Naive B cell (primary cell): ENCODE measurements around the gene RANBP2. TPM values are rescaled to one million over a fixed set of nuclear protein-coding genes. Genes with fewer than 3 reads are reported as not detected.
"Not testable (repeated sequence)": the region's sequence is repeated elsewhere in the genome, so short reads cannot be mapped to it uniquely, and the experiment has no call there.

Source experiments
- ATAC-seq, 2 donors: fragments of 150-1000 bp; cut with Tn5 transposase; 2 replicates each; pipeline ENCODE4 v1.10.0; 2021; ENCODE audit warnings: low read depth in 2 of 2, mild to moderate bottlenecking in 2 of 2, moderate library complexity in 2 of 2
- DNase-seq: peaks from one replicate; pipeline ENCODE4 v3.0.0; 2022
- H3K27ac Mint-ChIP-seq, 6 donors: one replicate each; pipeline ENCODE4 v1.8.0; 2020 to 2022; ENCODE audit warnings: mild to moderate bottlenecking in 6 of 6, mixed read lengths in 6 of 6, moderate library complexity in 5 of 6, inconsistent platforms in 2 of 6
- H3K27me3 Mint-ChIP-seq, 3 donors: one replicate each; pipeline ENCODE4 v1.8.0; 2021 to 2022; ENCODE audit warnings: mixed read lengths in 3 of 3, mild to moderate bottlenecking in 1 of 3
- H3K36me3 Mint-ChIP-seq, 2 donors: one replicate each; pipeline ENCODE4 v1.8.0; 2020 to 2022; ENCODE audit warnings: mixed read lengths in 2 of 2, inconsistent platforms in 1 of 2, mild to moderate bottlenecking in 1 of 2
- H3K4me1 Mint-ChIP-seq, 3 donors: one replicate each; pipeline ENCODE4 v1.8.0; 2020 to 2022; ENCODE audit warnings: mixed read lengths in 3 of 3, inconsistent platforms in 1 of 3, mild to moderate bottlenecking in 1 of 3, moderate library complexity in 1 of 3
- H3K4me3 Mint-ChIP-seq, 8 donors: one replicate each; pipeline ENCODE4 v1.8.0; 2020 to 2022; ENCODE audit warnings: mild to moderate bottlenecking in 8 of 8, mixed read lengths in 8 of 8, moderate library complexity in 8 of 8, inconsistent platforms in 2 of 8
- H3K9me3 Mint-ChIP-seq, 7 donors: one replicate each; pipeline ENCODE4 v1.8.0; 2020 to 2022; ENCODE audit warnings: mixed read lengths in 7 of 7, mild to moderate bottlenecking in 5 of 7, inconsistent platforms in 2 of 7, moderate library complexity in 1 of 7
- polyA plus RNA-seq, 6 donors: library from polyadenylated mRNA; unstranded; fragments of 300-500 nt; fragmentation: Illumina TruSeq; gene quantifications; one replicate each; pipeline ENCODE4 v1.2.3, GENCODE V29; 2021; ENCODE audit warnings: low read depth in 6 of 6

Gene RANBP2
- polyA plus RNA-seq, 6 donors from 2014 or later = 2.1 to 16.9 (median 13.6) TPM

DNA sequence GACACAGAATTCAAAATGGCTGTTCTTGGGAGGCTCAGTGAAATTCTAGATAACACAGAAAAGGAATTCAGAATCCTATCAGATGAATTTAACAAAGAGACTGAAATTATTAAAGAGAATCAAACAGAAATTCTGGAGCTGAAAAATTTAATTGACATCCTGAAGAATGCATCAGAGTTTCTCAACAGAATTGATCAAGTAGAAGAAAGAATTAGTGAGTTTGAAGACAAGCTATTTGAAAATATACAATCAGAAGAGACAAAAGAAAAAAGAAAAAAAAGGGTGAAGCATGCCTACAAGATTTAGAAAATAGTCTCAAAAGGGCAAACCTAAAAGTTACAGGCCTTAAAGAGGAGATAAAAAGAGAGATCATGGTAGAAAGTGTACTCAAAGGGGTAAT is 12.0 kb upstream of the RANBP2 start:
- peaks cover 6 to 22% (median 17%) of the 10 kb centered on the region in 7 donors for H3K9me3 Mint-ChIP-seq
- ATAC-seq = no peak
- DNase-seq = no peak
- no peak overlapping the region for H3K27ac Mint-ChIP-seq
- peaks cover 0 to 21% (median 6%) of the 10 kb centered on the region in 3 donors for H3K27me3 Mint-ChIP-seq
- no peak overlapping the region for H3K4me3 Mint-ChIP-seq
- no peaks in the 10 kb centered on the region for H3K4me1 Mint-ChIP-seq
- peaks cover 6 to 19% of the 10 kb centered on the region in 2 donors for H3K36me3 Mint-ChIP-seq

DNA sequence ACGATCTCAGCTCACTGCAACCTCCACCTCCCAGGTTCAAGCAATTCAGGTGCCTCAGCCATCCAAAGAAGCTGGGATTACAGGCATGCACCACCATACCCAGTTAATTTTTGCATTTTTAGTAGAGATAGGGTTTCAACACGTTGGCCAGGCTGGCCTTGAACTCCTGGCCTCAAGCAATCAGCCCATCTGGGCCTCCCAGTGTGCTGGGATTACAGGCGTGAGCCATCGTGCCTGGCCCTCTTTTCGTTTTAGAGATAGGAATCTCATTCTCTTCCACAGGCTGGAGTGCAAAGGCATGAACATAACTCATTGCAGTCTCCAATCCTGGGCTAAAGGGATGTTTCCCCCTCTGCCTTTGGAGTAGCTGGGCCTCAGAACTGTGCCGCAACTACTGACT is 2.3 kb upstream of the RANBP2 start:
- not testable (repeated sequence) for H3K27ac Mint-ChIP-seq, H3K27me3 Mint-ChIP-seq, ATAC-seq, H3K9me3 Mint-ChIP-seq, DNase-seq, H3K36me3 Mint-ChIP-seq
- Mint-ChIP-seq H3K4me3 (peak overlapping the region in 3 of 8 donors; percentile 25 to 53 (median 30)), H3K4me1 (peaks cover 7 to 21% (median 14%) of the 10 kb centered on the region in 3 donors)

DNA sequence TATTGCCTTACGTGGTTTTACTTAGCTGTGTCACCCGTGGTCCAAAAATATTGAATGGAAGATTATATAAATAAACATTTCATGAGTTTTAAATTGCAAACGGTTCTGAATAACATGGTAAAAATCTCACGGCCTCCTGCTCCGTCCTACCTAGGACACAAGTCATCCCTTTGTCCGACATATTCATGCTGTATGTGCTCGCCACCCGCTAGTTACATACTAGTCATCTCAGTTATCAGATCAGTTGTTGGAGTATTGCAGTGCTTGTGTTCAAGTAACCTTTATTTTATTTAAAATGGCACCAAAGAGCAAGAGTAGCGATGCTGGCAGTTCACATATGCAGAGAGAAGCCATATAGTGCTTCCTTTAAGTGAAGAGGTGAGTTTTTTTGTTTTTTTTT is 6.8 kb downstream of the RANBP2 start:
- not testable (repeated sequence) for H3K27me3 Mint-ChIP-seq

DNA sequence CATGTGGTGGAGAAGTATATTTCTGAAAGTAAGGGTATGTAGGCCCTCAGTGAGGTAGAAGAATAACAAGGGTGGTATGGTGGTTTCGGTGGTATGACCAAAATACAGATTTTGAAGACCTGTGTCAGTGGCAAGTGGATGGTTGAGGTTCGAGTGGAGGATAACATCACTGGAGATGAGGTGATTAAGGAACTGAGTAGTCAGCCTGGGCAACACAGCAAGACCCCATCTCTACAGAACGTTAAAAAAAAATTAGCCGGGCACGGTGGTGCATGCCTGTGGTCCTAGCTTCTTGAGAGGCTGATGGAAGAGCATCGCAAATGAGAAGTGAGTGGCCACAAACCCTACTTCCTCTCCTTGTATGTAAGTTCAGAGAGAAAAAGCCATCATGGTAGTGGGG is 15.4 kb downstream of the RANBP2 start:
- peak overlapping the region in 1 of 8 donors; percentile 63 for H3K4me3 Mint-ChIP-seq
- ATAC-seq, H3K27me3 Mint-ChIP-seq, DNase-seq, H3K9me3 Mint-ChIP-seq, H3K36me3 Mint-ChIP-seq: not testable (repeated sequence)
- peaks cover 0 to 10% (median 5%) of the 10 kb centered on the region in 3 donors for H3K4me1 Mint-ChIP-seq
- peak overlapping the region in 3 of 6 donors; percentile 72 to 89 (median 84) for H3K27ac Mint-ChIP-seq

More for the DNA sequence above, 6.8 kb downstream of the RANBP2 start:
- H3K9me3 Mint-ChIP-seq, H3K36me3 Mint-ChIP-seq, ATAC-seq, DNase-seq: not testable (repeated sequence)
- Mint-ChIP-seq H3K4me3 (peak overlapping the region in 1 of 8 donors; percentile 44), H3K4me1 (peaks cover 12 to 34% (median 33%) of the 10 kb centered on the region in 3 donors), H3K27ac (peak overlapping the region in 4 of 6 donors; percentile 5 to 56 (median 30))

DNA sequence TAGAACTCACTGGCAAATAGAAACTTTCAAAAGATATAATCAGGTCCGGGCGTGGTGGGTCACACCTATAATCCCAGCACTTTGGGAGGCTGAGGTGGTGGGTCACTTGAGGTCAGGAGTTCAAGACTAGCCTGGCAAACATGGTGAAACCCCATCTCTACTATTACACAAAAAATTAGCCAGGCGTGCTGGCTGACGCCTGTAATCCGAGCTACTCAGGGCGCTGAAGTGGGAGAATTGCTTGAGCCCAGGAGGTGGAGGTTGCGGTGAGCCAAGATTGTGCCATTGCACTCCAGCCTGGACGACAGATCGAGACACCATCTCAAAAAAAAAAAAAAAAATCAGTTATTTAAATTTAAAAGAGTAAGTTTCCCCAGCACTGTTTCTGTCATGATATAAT is 38.7 kb downstream of the RANBP2 start:
- not testable (repeated sequence) for H3K36me3 Mint-ChIP-seq, H3K9me3 Mint-ChIP-seq, H3K4me3 Mint-ChIP-seq, H3K27me3 Mint-ChIP-seq, DNase-seq, H3K4me1 Mint-ChIP-seq, ATAC-seq
- peak overlapping the region in 1 of 6 donors; percentile 57 for H3K27ac Mint-ChIP-seq

DNA sequence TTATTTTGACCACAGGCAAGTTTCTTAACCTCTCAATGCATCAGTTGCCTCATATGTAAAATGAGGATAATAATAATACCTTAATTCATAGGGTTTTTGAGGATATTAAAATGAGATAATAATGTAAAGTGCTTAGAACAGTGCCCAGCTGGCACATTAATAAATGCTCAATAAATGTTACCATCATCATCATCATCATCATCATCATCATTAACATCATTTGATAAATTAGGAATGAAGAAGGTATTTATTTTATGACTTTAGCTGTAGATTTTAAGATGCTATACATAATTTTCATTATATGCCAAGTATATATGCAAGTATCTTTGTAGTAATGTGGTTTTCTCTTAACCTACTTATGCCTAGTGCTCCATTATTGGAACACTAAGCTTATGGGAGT is 43.3 kb downstream of the RANBP2 start:
- H3K27ac Mint-ChIP-seq, H3K9me3 Mint-ChIP-seq, DNase-seq, ATAC-seq, H3K4me1 Mint-ChIP-seq, H3K4me3 Mint-ChIP-seq, H3K27me3 Mint-ChIP-seq: not testable (repeated sequence)
- H3K36me3 Mint-ChIP-seq = peaks cover 24 to 27% of the 10 kb centered on the region in 2 donors

DNA sequence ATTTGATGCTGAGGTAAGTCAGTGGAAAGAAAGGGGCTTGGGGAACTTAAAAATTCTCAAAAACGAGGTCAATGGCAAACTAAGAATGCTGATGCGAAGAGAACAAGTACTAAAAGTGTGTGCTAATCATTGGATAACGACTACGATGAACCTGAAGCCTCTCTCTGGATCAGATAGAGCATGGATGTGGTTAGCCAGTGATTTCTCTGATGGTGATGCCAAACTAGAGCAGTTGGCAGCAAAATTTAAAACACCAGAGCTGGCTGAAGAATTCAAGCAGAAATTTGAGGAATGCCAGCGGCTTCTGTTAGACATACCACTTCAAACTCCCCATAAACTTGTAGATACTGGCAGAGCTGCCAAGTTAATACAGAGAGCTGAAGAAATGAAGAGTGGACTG is 47.4 kb downstream of the RANBP2 start:
- H3K27ac Mint-ChIP-seq, ATAC-seq, H3K27me3 Mint-ChIP-seq, DNase-seq, H3K4me1 Mint-ChIP-seq, H3K9me3 Mint-ChIP-seq, H3K4me3 Mint-ChIP-seq: not testable (repeated sequence)
- peaks cover 20 to 25% of the 10 kb centered on the region in 2 donors for H3K36me3 Mint-ChIP-seq

DNA sequence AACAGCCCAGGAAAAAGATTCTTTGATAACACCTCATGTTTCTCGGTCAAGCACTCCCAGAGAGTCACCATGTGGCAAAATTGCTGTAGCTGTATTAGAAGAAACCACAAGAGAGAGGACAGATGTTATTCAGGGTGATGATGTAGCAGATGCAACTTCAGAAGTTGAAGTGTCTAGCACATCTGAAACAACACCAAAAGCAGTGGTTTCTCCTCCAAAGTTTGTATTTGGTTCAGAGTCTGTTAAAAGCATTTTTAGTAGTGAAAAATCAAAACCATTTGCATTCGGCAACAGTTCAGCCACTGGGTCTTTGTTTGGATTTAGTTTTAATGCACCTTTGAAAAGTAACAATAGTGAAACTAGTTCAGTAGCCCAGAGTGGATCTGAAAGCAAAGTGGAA is 48.6 kb downstream of the RANBP2 start:
- H3K4me3 Mint-ChIP-seq, DNase-seq, H3K27ac Mint-ChIP-seq, H3K27me3 Mint-ChIP-seq, H3K4me1 Mint-ChIP-seq, ATAC-seq, H3K9me3 Mint-ChIP-seq: not testable (repeated sequence)
- H3K36me3 Mint-ChIP-seq = peaks cover 28 to 35% of the 10 kb centered on the region in 2 donors

DNA sequence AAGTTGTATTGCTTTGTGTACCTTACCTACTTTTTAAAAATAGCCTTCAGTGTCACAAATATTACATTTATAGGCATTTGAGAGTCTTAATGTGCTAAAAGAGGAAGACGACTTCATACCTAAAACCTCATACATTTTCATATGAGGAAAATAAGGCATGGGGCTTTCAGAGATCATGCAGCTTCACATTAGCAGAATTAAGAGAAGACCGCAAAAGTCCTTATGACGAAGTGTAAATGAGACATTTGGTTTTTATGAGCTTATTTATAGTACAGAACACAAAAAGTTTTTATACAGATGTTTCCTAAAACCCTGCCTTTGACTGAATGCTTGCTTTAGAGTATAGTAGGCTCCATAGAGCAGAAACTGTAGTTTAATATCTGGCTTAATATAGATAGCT is 57.2 kb downstream of the RANBP2 start:
- H3K9me3 Mint-ChIP-seq = no peaks in the 10 kb centered on the region
- H3K4me3 Mint-ChIP-seq = peak overlapping the region in 5 of 8 donors; percentile 39 to 78 (median 63)
- H3K27me3 Mint-ChIP-seq = no peaks in the 10 kb centered on the region
- peak; percentile 62 for DNase-seq
- H3K36me3 Mint-ChIP-seq = peaks cover 8 to 23% of the 10 kb centered on the region in 2 donors
- peak overlapping the region; percentile 81 to 99 (median 92) for H3K27ac Mint-ChIP-seq
- peak; percentile 88 to 89 for ATAC-seq
- H3K4me1 Mint-ChIP-seq = peaks cover 0 to 35% (median 4%) of the 10 kb centered on the region in 3 donors

DNA sequence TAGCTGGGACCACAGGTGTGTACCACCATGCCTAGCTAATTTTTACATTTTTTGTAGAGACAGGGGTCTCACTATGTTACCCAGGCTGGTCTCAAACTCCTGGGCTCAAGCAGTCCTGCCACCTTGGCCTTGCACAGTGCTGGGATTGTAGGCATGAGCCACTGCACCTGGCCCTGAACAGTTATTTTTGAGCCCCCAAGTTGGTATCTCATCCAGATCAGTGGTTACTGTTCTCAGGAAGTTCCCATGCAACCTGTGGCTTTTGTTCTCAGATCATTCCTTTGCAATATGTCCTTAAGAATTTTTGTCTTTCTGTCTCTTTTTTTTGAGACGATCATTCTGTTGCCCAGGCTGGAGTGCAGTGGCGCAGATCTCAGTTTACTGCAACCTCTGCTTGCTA is 59.6 kb downstream of the RANBP2 start:
- no peaks in the 10 kb centered on the region for H3K9me3 Mint-ChIP-seq
- peaks cover 12% of the 10 kb centered on the region in 2 donors for H3K36me3 Mint-ChIP-seq

DNA sequence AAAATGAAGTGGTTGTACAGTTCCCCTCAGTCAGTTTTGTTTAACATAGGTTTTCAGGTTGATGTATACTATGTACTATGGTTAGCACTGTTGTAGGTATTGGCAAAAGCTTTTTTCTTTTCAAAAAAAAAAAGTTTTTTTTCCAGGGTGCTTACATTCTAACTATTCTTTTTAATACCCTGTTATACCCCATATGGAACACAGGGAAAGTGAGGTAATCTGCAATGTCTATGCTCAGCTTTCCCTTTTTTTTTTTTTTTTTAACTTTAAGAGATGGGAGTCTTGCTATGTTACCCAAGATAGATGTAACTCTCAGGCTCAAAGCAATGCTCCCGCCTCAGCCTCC is 66.7 kb downstream of the RANBP2 start:
- peak overlapping the region; percentile 41 to 99 (median 98) for H3K27ac Mint-ChIP-seq
- no peak for DNase-seq
- H3K9me3 Mint-ChIP-seq = no peaks in the 10 kb centered on the region
- no peaks in the 10 kb centered on the region for H3K27me3 Mint-ChIP-seq
- H3K4me3 Mint-ChIP-seq = peak overlapping the region; percentile 92 to 100 (median 99)
- H3K4me1 Mint-ChIP-seq = peaks cover 9 to 13% (median 12%) of the 10 kb centered on the region in 3 donors
- peaks cover 12 to 15% of the 10 kb centered on the region in 2 donors for H3K36me3 Mint-ChIP-seq
- ATAC-seq = no peak

More for the DNA sequence above, 59.6 kb downstream of the RANBP2 start:
- Mint-ChIP-seq H3K4me3 (peak overlapping the region in 1 of 8 donors; percentile 65), H3K4me1 (peaks cover 0 to 33% (median 8%) of the 10 kb centered on the region in 3 donors), H3K27me3 (no peaks in the 10 kb centered on the region), H3K27ac (peak overlapping the region in 3 of 6 donors; percentile 21 to 81 (median 27))
- ATAC-seq (no peak), DNase-seq (no peak)

DNA sequence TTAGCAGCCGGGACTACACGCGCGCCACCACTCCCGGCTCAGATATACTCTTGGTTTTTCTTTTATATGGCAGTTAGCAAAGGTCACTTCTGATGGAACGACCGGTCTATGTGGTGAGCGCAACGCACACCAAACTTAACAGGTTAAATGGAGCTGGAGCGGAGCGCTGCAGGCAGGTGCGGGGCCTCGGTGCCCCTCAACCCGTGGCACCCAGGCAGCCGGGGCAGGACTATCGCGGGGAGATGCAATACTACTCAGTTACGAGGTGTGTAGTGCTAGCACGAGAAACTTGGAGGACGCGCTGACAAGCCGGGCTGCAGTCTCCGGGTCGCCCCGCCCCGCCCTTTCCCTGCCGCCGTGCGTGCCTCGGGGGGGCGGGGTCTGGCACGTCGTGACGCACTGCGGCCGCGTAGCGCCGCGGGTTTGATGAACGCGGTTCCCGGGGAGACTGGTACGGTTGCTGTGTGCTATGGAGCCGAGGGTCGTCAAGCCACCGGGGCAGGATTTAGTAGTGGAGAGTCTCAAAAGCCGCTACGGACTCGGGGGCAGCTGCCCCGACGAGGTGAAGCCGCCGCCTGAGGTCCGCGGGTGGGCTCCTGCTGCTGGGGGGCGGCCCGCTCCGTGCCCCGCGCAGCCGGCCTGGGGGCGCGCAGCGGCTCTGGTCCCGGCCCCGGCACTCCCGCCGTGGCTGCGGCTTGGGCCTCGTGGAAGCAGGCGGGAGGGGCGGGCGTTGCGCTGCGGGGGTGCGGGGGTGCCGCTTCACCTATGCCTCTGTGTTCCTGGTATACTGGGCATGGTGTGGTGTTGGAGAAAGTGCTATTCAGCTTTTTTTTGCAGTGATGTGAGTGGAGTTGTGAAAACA is 67.3 kb downstream of the RANBP2 start, which contains the start of gene CCDC138:
Gene CCDC138 (plus strand): TSS at position 418 of the 862 bp plus-strand sequence. CDS start 52 bp downstream, at position 470.
- H3K27me3 Mint-ChIP-seq = no peaks in the 10 kb centered on the region
- peak; percentile 94 to 95 for ATAC-seq
- H3K4me1 Mint-ChIP-seq = peaks cover 9 to 13% (median 12%) of the 10 kb centered on the region in 3 donors
- peak within 1 kb of the TSS; percentile 92 to 100 (median 99) for H3K4me3 Mint-ChIP-seq
- no peaks in the 10 kb centered on the region for H3K9me3 Mint-ChIP-seq
- peak; percentile 90 for DNase-seq
- H3K36me3 Mint-ChIP-seq = peaks cover 12 to 16% of the 10 kb centered on the region in 2 donors
- H3K27ac Mint-ChIP-seq = peak within 1 kb of the TSS; percentile 87 to 99 (median 98)

DNA sequence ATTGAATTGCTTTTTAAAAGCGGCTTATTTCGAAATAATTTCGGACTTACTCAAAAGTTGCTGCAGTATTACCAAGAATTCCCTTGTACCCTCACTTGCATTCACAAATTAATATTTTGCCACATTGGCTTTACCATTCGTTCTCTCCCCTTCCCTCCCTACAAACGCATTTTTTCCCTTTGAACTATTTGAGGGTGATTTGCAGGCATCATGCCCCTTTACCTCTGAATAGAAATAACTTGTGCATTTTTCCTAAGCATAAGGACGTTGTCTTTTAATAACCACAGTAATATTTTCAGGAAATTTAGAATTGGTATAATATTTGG is 67.9 kb downstream of the RANBP2 start:
- peaks cover 6 to 18% of the 10 kb centered on the region in 2 donors for H3K36me3 Mint-ChIP-seq
- no peaks in the 10 kb centered on the region for H3K9me3 Mint-ChIP-seq
- peak overlapping the region in 5 of 6 donors; percentile 65 to 87 (median 86) for H3K27ac Mint-ChIP-seq
- peaks cover 5 to 13% (median 12%) of the 10 kb centered on the region in 3 donors for H3K4me1 Mint-ChIP-seq
- ATAC-seq (no peak), DNase-seq (no peak)
- no peaks in the 10 kb centered on the region for H3K27me3 Mint-ChIP-seq
- H3K4me3 Mint-ChIP-seq = peak overlapping the region; percentile 72 to 99 (median 89)
